ENCODE data around the gene KREMEN1. TPM values are rescaled to one million over a fixed set of nuclear protein-coding genes. Genes with fewer than 3 reads are reported as not detected.

KREMEN1 gene
- total RNA-seq, 1 donor from 2014 or later = 7.1 TPM

GRCh38 chr22:29204455-29205183, 131.8 kb downstream of the KREMEN1 start:
- Histone ChIP-seq H3K36me3 (ENCODE audit: control insufficient read depth, insufficient read depth, low read length) (no peaks in the 10 kb centered on the region), H3K4me3 (ENCODE audit: low read depth, low read length) (no peak overlapping the region), H3K27me3 (ENCODE audit: control insufficient read depth, insufficient read depth, low read length) (peaks cover 31% of the 10 kb centered on the region)
- no peak for DNase-seq (ENCODE audit: low read depth)
- no peak for TF ChIP-seq CTCF (IDR thresholded peaks at IDR 0.05; ENCODE audit: insufficient read depth, low read length, poor library complexity, severe bottlenecking)

GRCh38 chr22:29205252-29205593, 132.4 kb downstream of the KREMEN1 start:
- no peak for DNase-seq (ENCODE audit: low read depth)
- H3K27me3 ChIP-seq (ENCODE audit: control insufficient read depth, insufficient read depth, low read length) = peaks cover 31% of the 10 kb centered on the region
- no peaks in the 10 kb centered on the region for H3K36me3 ChIP-seq (ENCODE audit: control insufficient read depth, insufficient read depth, low read length)
- peak overlapping the region; percentile 33 for H3K4me3 ChIP-seq (ENCODE audit: low read depth, low read length)
- no peak for TF ChIP-seq CTCF (IDR thresholded peaks at IDR 0.05; ENCODE audit: insufficient read depth, low read length, poor library complexity, severe bottlenecking)

- TF ChIP-seq CTCF (IDR thresholded peaks at IDR 0.05; ENCODE audit: insufficient read depth, low read length, poor library complexity, severe bottlenecking) = peak; percentile 24
- Histone ChIP-seq H3K27me3 (ENCODE audit: control insufficient read depth, insufficient read depth, low read length) (peaks cover 31% of the 10 kb centered on the region), H3K4me3 (ENCODE audit: low read depth, low read length) (peak within 1 kb of the TSS; percentile 48), H3K36me3 (ENCODE audit: control insufficient read depth, insufficient read depth, low read length) (no peaks in the 10 kb centered on the region)
- no peak for DNase-seq (ENCODE audit: low read depth)
Measured at GRCh38 chr22:29205594-29206371, 132.9 kb downstream of the KREMEN1 start, which contains the start of gene EMID1. TSS of gene EMID1 (plus strand) at chr22:29205896. CDS start at chr22:29206039, 143 bp downstream.

- no peak for DNase-seq (ENCODE audit: low read depth)
- TF ChIP-seq CTCF (IDR thresholded peaks at IDR 0.05; ENCODE audit: insufficient read depth, low read length, poor library complexity, severe bottlenecking) = no peak
- no peaks in the 10 kb centered on the region for H3K36me3 ChIP-seq (ENCODE audit: control insufficient read depth, insufficient read depth, low read length)
- peak overlapping the region; percentile 48 for H3K4me3 ChIP-seq (ENCODE audit: low read depth, low read length)
- peaks cover 35% of the 10 kb centered on the region for H3K27me3 ChIP-seq (ENCODE audit: control insufficient read depth, insufficient read depth, low read length)
Measured at GRCh38 chr22:29206372-29207242, 133.8 kb downstream of the KREMEN1 start.

GRCh38 chr22:29207243-29207550, 134.4 kb downstream of the KREMEN1 start:
- Histone ChIP-seq H3K4me3 (ENCODE audit: low read depth, low read length) (no peak overlapping the region), H3K36me3 (ENCODE audit: control insufficient read depth, insufficient read depth, low read length) (no peaks in the 10 kb centered on the region), H3K27me3 (ENCODE audit: control insufficient read depth, insufficient read depth, low read length) (peaks cover 36% of the 10 kb centered on the region)
- no peak for TF ChIP-seq CTCF (IDR thresholded peaks at IDR 0.05; ENCODE audit: insufficient read depth, low read length, poor library complexity, severe bottlenecking)
- no peak for DNase-seq (ENCODE audit: low read depth)

All from kidney epithelial cell (primary cell).